Upper lobe of right lung (tissue), 1 donor: ENCODE data around the gene AKT3. TPM values are rescaled to one million over a fixed set of nuclear protein-coding genes. Genes with fewer than 3 reads are reported as not detected.
A peak's percentile ranks its signal among the peaks of the same experiment; 100 is the strongest.

ENCODE experiments used
- ATAC-seq: fragments of 200-7000 bp; cut with Tn5 transposase; one replicate; pipeline ENCODE4 v1.9.1; 2020; ENCODE audit warnings: mild to moderate bottlenecking, moderate library complexity
- DNase-seq: peaks from one replicate; pipeline ENCODE4 v3.0.0-alpha.2; 2020
- H3K27ac ChIP-seq: fragments of 200-600 bp; one replicate; pipeline ENCODE4 v1.8.0; 2022
- H3K27me3 ChIP-seq: fragments of 200-600 bp; one replicate; pipeline ENCODE4 v1.8.0; 2022; ENCODE audit warnings: mild to moderate bottlenecking
- H3K36me3 ChIP-seq: fragments of 200-600 bp; one replicate; pipeline ENCODE4 v1.8.0; 2022
- H3K4me1 ChIP-seq: fragments of 200-600 bp; one replicate; pipeline ENCODE4 v1.8.0; 2022
- H3K4me3 ChIP-seq: fragments of 200-600 bp; one replicate; pipeline ENCODE4 v1.8.0; 2022; ENCODE audit warnings: mild to moderate bottlenecking
- H3K9me3 ChIP-seq: fragments of 200-600 bp; one replicate; pipeline ENCODE4 v1.8.0; 2022
- CTCF ChIP-seq: fragments of 200-600 bp; IDR thresholded peaks from one replicate; pipeline ENCODE4 v1.8.0; 2022; ENCODE audit warnings: antibody characterized with exemption
- intact Hi-C: fragments of 100-400 bp; cut with DNase I; formaldehyde crosslinking; loops from one replicate; pipeline ENCODE4 v1.11.0; 2022
- total RNA-seq: library from RNA; stranded (reverse); fragmentation: NEBNext Ultra II Directional; extraction: Animal tissue kit (Norgen Biotek cat#: 25700); gene quantifications from one replicate; pipeline ENCODE4 v1.2.1, GENCODE V29; 2021
- donor health status: DM: no; HTN: yes; CAD: no; lungs with severe emphysema.

AKT3 gene
- total RNA-seq, 1 donor from 2014 or later: 64.6 TPM

GRCh38 chr1:243447347-243447746, 402.7 kb downstream of the AKT3 start:
- Histone ChIP-seq H3K4me3 (no peak overlapping the region), H3K9me3 (no peaks in the 10 kb centered on the region), H3K36me3 (peaks cover 4% of the 10 kb centered on the region), H3K27ac (no peak overlapping the region), H3K4me1 (peaks cover 7% of the 10 kb centered on the region), H3K27me3 (no peaks in the 10 kb centered on the region)
- ATAC-seq (peak; percentile 38), DNase-seq (no peak)
- TF ChIP-seq CTCF: no peak
- intact Hi-C loops: no loop called here

GRCh38 chr1:243443557-243443956, 406.5 kb downstream of the AKT3 start:
- intact Hi-C loops: no loop called here
- no peaks in the 10 kb centered on the region for H3K27me3 ChIP-seq
- H3K27ac ChIP-seq: no peak overlapping the region
- no peak for TF ChIP-seq CTCF
- H3K4me3 ChIP-seq: no peak overlapping the region
- DNase-seq: no peak
- ATAC-seq: no peak
- no peaks in the 10 kb centered on the region for H3K9me3 ChIP-seq
- no peaks in the 10 kb centered on the region for H3K36me3 ChIP-seq
- peaks cover 7% of the 10 kb centered on the region for H3K4me1 ChIP-seq

GRCh38 chr1:243441601-243442000, 408.4 kb downstream of the AKT3 start:
- Histone ChIP-seq H3K9me3 (no peaks in the 10 kb centered on the region), H3K27ac (no peak overlapping the region), H3K4me3 (no peak overlapping the region), H3K27me3 (no peaks in the 10 kb centered on the region), H3K4me1 (no peaks in the 10 kb centered on the region), H3K36me3 (no peaks in the 10 kb centered on the region)
- DNase-seq: no peak
- ATAC-seq: no peak
- no peak for TF ChIP-seq CTCF
- intact Hi-C loops: no loop called here

- DNase-seq: no peak
- Histone ChIP-seq H3K4me1 (no peaks in the 10 kb centered on the region), H3K4me3 (no peak overlapping the region), H3K9me3 (no peaks in the 10 kb centered on the region), H3K27me3 (no peaks in the 10 kb centered on the region), H3K27ac (no peak overlapping the region), H3K36me3 (no peaks in the 10 kb centered on the region)
- intact Hi-C loops: no loop called here
- TF ChIP-seq CTCF: no peak
- ATAC-seq: no peak
These were observed 409.6 kb downstream of the AKT3 start for GRCh38 chr1:243440406-243440805.

GRCh38 chr1:243438815-243439214, 411.2 kb downstream of the AKT3 start:
- no peak for ATAC-seq
- intact Hi-C loops: no loop called here
- Histone ChIP-seq H3K27me3 (no peaks in the 10 kb centered on the region), H3K9me3 (no peaks in the 10 kb centered on the region), H3K4me3 (no peak overlapping the region), H3K36me3 (no peaks in the 10 kb centered on the region), H3K4me1 (no peaks in the 10 kb centered on the region), H3K27ac (no peak overlapping the region)
- no peak for DNase-seq
- TF ChIP-seq CTCF: no peak

Other genes with a start within 250 kb of the AKT3 start
- gene ZBTB18, start 201.0 kb upstream of the AKT3 start, total RNA-seq: 21.7 TPM